ENCODE data around the gene KRT71.
"Not testable (repeated sequence)": the region's sequence is repeated elsewhere in the genome, so short reads cannot be mapped to it uniquely, and the experiment has no call there.

The KRT71 gene

GRCh38 chr12:52552681-52553195 lies at the start of gene KRT71:
KRT71 (minus strand) TSS chr12:52553145; CDS start chr12:52553077, 68 bp downstream.
- DNase-seq, result no peak

GRCh38 chr12:52602552-52602951 lies 49.6 kb upstream of the KRT71 start:
- DNase-seq, result no peak

GRCh38 chr12:52601671-52602070 lies 48.7 kb upstream of the KRT71 start:
- DNase-seq, result no peak

GRCh38 chr12:52600941-52601481 lies 48.1 kb upstream of the KRT71 start, which contains the start of gene KRT72:
KRT72 (minus strand) TSS chr12:52601463; CDS start chr12:52601452, 11 bp downstream.
- DNase-seq, result no peak

- DNase-seq, result no peak
Observed at GRCh38 chr12:52600475-52600874, 47.5 kb upstream of the KRT71 start.

GRCh38 chr12:52600071-52600470 lies 47.1 kb upstream of the KRT71 start:
- DNase-seq, result no peak

- DNase-seq, result no peak
Observed at GRCh38 chr12:52598966-52599365, 46.0 kb upstream of the KRT71 start.

- not testable (repeated sequence) for DNase-seq
Observed at GRCh38 chr12:52594237-52594636, 41.3 kb upstream of the KRT71 start.

- no peak for DNase-seq
Observed at GRCh38 chr12:52591521-52591920, 38.6 kb upstream of the KRT71 start.

GRCh38 chr12:52590021-52590420 lies 37.1 kb upstream of the KRT71 start:
- DNase-seq, result no peak

- no peak for DNase-seq
Observed at GRCh38 chr12:52587563-52587962, 34.6 kb upstream of the KRT71 start.

- DNase-seq, result no peak
Observed at GRCh38 chr12:52585946-52586345, 33.0 kb upstream of the KRT71 start.

GRCh38 chr12:52585066-52585465 lies 32.1 kb upstream of the KRT71 start:
- DNase-seq, result no peak

- no peak for DNase-seq
Observed at GRCh38 chr12:52584156-52584682, 31.3 kb upstream of the KRT71 start.

- DNase-seq, result peak; percentile 17 to 20
Observed at GRCh38 chr12:52582971-52583456, 30.1 kb upstream of the KRT71 start.

GRCh38 chr12:52582486-52582885 lies 29.5 kb upstream of the KRT71 start:
- no peak for DNase-seq

GRCh38 chr12:52581481-52581880 lies 28.5 kb upstream of the KRT71 start:
- no peak for DNase-seq

GRCh38 chr12:52581066-52581465 lies 28.1 kb upstream of the KRT71 start:
- DNase-seq, result no peak

- DNase-seq, result no peak
Observed at GRCh38 chr12:52580496-52580895, 27.6 kb upstream of the KRT71 start.

GRCh38 chr12:52579468-52580465 lies 26.8 kb upstream of the KRT71 start:
- no peak for DNase-seq

- DNase-seq, result no peak
Observed at GRCh38 chr12:52578469-52578868, 25.5 kb upstream of the KRT71 start.

GRCh38 chr12:52577316-52577715 lies 24.4 kb upstream of the KRT71 start:
- no peak for DNase-seq

- DNase-seq, result no peak
Observed at GRCh38 chr12:52575948-52576347, 23.0 kb upstream of the KRT71 start.

Measured in NCI-H1930 (cell line).